Globus pallidus (tissue), 1 donor: ENCODE data around the gene COQ8A.
"Not testable (repeated sequence)": the region's sequence is repeated elsewhere in the genome, so short reads cannot be mapped to it uniquely, and the experiment has no call there.

Experiments used
- DNase-seq: peaks from one replicate; pipeline ENCODE4 v3.0.0-alpha.2; 2015; ENCODE audit warnings: low spot score

COQ8A gene

GRCh38 chr1:226952118-226952441 is 12.0 kb downstream of the COQ8A start:
- DNase-seq, result no peak

GRCh38 chr1:226953175-226953800 is 13.2 kb downstream of the COQ8A start:
- DNase-seq, result no peak

GRCh38 chr1:226954337-226954736 is 14.2 kb downstream of the COQ8A start:
- no peak for DNase-seq

GRCh38 chr1:226954777-226955176 is 14.7 kb downstream of the COQ8A start:
- no peak for DNase-seq

GRCh38 chr1:226955857-226956256 is 15.8 kb downstream of the COQ8A start:
- DNase-seq, result not testable (repeated sequence)

GRCh38 chr1:226956942-226957713 is 17.0 kb downstream of the COQ8A start:
- no peak for DNase-seq

- DNase-seq, result no peak
Measured at GRCh38 chr1:226957714-226958113, 17.6 kb downstream of the COQ8A start.

GRCh38 chr1:226958300-226958699 is 18.2 kb downstream of the COQ8A start:
- DNase-seq, result no peak

GRCh38 chr1:226960256-226960655 is 20.2 kb downstream of the COQ8A start:
- no peak for DNase-seq

- no peak for DNase-seq
Measured at GRCh38 chr1:226960944-226961765, 21.1 kb downstream of the COQ8A start.

- DNase-seq, result no peak
Measured at GRCh38 chr1:226962421-226963391, 22.6 kb downstream of the COQ8A start.

- DNase-seq, result no peak
Measured at GRCh38 chr1:226964068-226964425, 24.0 kb downstream of the COQ8A start.

- no peak for DNase-seq
Measured at GRCh38 chr1:226964611-226965486, 24.8 kb downstream of the COQ8A start.

GRCh38 chr1:226965581-226966440 is 25.7 kb downstream of the COQ8A start:
- no peak for DNase-seq

- no peak for DNase-seq
Measured at GRCh38 chr1:226966683-226967082, 26.6 kb downstream of the COQ8A start.

GRCh38 chr1:226967665-226968064 is 27.6 kb downstream of the COQ8A start:
- no peak for DNase-seq

GRCh38 chr1:226971765-226972164 is 31.7 kb downstream of the COQ8A start:
- no peak for DNase-seq

- DNase-seq, result no peak
Measured at GRCh38 chr1:226972931-226973330, 32.8 kb downstream of the COQ8A start.

GRCh38 chr1:226973371-226973897 is 33.3 kb downstream of the COQ8A start:
- no peak for DNase-seq
